Erythroblast (primary cell): Measurements from ENCODE around the gene LPXN.

Source experiments
- GATA1 ChIP-seq: IDR thresholded peaks from 2 replicates; pipeline ENCODE4 v1.6.1; 2011; ENCODE audit warnings: low read depth, mild to moderate bottlenecking, control low read depth, low read length, moderate library complexity
- POLR2A ChIP-seq: IDR thresholded peaks from 2 replicates; pipeline ENCODE4 v1.6.1; 2011; ENCODE audit warnings: mild to moderate bottlenecking, low read length

DNA sequence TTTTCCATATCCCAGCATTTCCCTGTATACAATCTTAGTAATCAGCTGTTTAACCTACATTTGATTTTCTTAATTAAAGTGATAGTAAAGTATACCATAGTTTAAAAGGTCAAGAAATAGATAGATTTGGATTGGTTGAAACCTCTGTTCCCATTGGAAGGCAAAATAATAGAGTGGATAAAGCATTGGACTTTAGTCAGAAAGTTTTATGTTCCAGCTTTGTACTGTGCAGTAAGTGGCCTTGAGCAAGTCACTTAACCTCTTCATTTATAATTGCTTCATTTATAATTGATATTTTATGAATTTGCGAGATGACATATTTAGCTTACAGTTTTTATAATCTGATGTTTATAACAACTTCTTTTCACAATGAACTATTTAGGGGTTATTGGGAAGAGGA is 6.8 kb upstream of the LPXN start:
- TF ChIP-seq GATA1 (no peak), POLR2A (no peak)
